Epithelial cell of proximal tubule (primary cell): ENCODE measurements around the gene STH. TPM values are rescaled to one million over a fixed set of nuclear protein-coding genes. Genes with fewer than 3 reads are reported as not detected.

Experiments
- DNase-seq: peaks from one replicate; pipeline ENCODE4 v3.0.0-alpha.2; 2011; ENCODE audit warnings: low read depth
- H3K4me3 ChIP-seq: 2 replicates; pipeline ENCODE4 v1.5.1; 2011; ENCODE audit warnings: low read depth, mild to moderate bottlenecking, low read length
- CTCF ChIP-seq: conservative IDR thresholded peaks from 2 replicates; pipeline ENCODE4 v1.5.1; 2012; ENCODE audit warnings: low read depth, mild to moderate bottlenecking, low read length
- total RNA-seq: library from RNA; depleted of rRNA; stranded (reverse); fragments of >200 nt; gene quantifications from 2 replicates; pipeline ENCODE4 v1.2.3, GENCODE V29; 2015

STH gene
- total RNA-seq, 1 donor from 2014 or later: not detected

- no peak overlapping the region for H3K4me3 ChIP-seq
- no peak for TF ChIP-seq CTCF
- no peak for DNase-seq
Measured at GRCh38 chr17:45991341-45991740, 7.7 kb upstream of the STH start.

- DNase-seq: no peak
- no peak overlapping the region for H3K4me3 ChIP-seq
- TF ChIP-seq CTCF: no peak
Measured at GRCh38 chr17:45992175-45992574, 6.9 kb upstream of the STH start.

- no peak for TF ChIP-seq CTCF
- H3K4me3 ChIP-seq: no peak overlapping the region
- no peak for DNase-seq
Measured at GRCh38 chr17:45992904-45993303, 6.1 kb upstream of the STH start.

- no peak overlapping the region for H3K4me3 ChIP-seq
- DNase-seq: no peak
- no peak for TF ChIP-seq CTCF
Measured at GRCh38 chr17:45993962-45994627, 5.0 kb upstream of the STH start.

- DNase-seq: no peak
- H3K4me3 ChIP-seq: no peak overlapping the region
- TF ChIP-seq CTCF: no peak
Measured at GRCh38 chr17:45994987-45995386, 4.1 kb upstream of the STH start.

GRCh38 chr17:45995627-45996270 lies 3.3 kb upstream of the STH start:
- no peak for DNase-seq
- no peak for TF ChIP-seq CTCF
- no peak overlapping the region for H3K4me3 ChIP-seq
